ENCODE results near the gene TXN2.

TXN2 gene

GRCh38 chr22:36475341-36475740 is 6.1 kb downstream of the TXN2 start:
- no peak for TF ChIP-seq POLR2AphosphoS5 (IDR thresholded peaks at IDR 0.05; ENCODE audit: low read depth, low read length)
- TF ChIP-seq REST (IDR thresholded peaks at IDR 0.05; ENCODE audit: insufficient read depth in 1 of 2, low read depth in 2 of 2, low read length in 2 of 2), result no peak
- TF ChIP-seq FOXP2 (optimal IDR thresholded peaks at IDR 0.05; ENCODE audit: borderline replicate concordance, extremely low read depth, extremely low read length, insufficient read depth), result no peak
- TF ChIP-seq TAF1 (IDR thresholded peaks at IDR 0.05; ENCODE audit: borderline replicate concordance, insufficient read depth, low read length), result no peak
- no peak for TF ChIP-seq SIN3A (IDR thresholded peaks at IDR 0.05; ENCODE audit: borderline replicate concordance, insufficient read depth, low read length)

GRCh38 chr22:36472689-36473088 is 8.8 kb downstream of the TXN2 start:
- TF ChIP-seq SIN3A (IDR thresholded peaks at IDR 0.05; ENCODE audit: borderline replicate concordance, insufficient read depth, low read length) (no peak), POLR2AphosphoS5 (IDR thresholded peaks at IDR 0.05; ENCODE audit: low read depth, low read length) (no peak), TAF1 (IDR thresholded peaks at IDR 0.05; ENCODE audit: borderline replicate concordance, insufficient read depth, low read length) (no peak), FOXP2 (optimal IDR thresholded peaks at IDR 0.05; ENCODE audit: borderline replicate concordance, extremely low read depth, extremely low read length, insufficient read depth) (no peak), REST (IDR thresholded peaks at IDR 0.05; ENCODE audit: insufficient read depth in 1 of 2, low read depth in 2 of 2, low read length in 2 of 2) (no peak)

GRCh38 chr22:36471341-36471821 is 10.1 kb downstream of the TXN2 start:
- no peak for TF ChIP-seq FOXP2 (optimal IDR thresholded peaks at IDR 0.05; ENCODE audit: borderline replicate concordance, extremely low read depth, extremely low read length, insufficient read depth)
- TF ChIP-seq TAF1 (IDR thresholded peaks at IDR 0.05; ENCODE audit: borderline replicate concordance, insufficient read depth, low read length), result no peak
- no peak for TF ChIP-seq REST (IDR thresholded peaks at IDR 0.05; ENCODE audit: insufficient read depth in 1 of 2, low read depth in 2 of 2, low read length in 2 of 2)
- TF ChIP-seq SIN3A (IDR thresholded peaks at IDR 0.05; ENCODE audit: borderline replicate concordance, insufficient read depth, low read length), result no peak
- TF ChIP-seq POLR2AphosphoS5 (IDR thresholded peaks at IDR 0.05; ENCODE audit: low read depth, low read length), result no peak

- TF ChIP-seq TAF1 (IDR thresholded peaks at IDR 0.05; ENCODE audit: borderline replicate concordance, insufficient read depth, low read length) (no peak), REST (IDR thresholded peaks at IDR 0.05; ENCODE audit: insufficient read depth in 1 of 2, low read depth in 2 of 2, low read length in 2 of 2) (no peak), SIN3A (IDR thresholded peaks at IDR 0.05; ENCODE audit: borderline replicate concordance, insufficient read depth, low read length) (no peak), POLR2AphosphoS5 (IDR thresholded peaks at IDR 0.05; ENCODE audit: low read depth, low read length) (no peak), FOXP2 (optimal IDR thresholded peaks at IDR 0.05; ENCODE audit: borderline replicate concordance, extremely low read depth, extremely low read length, insufficient read depth) (no peak)
Measured at GRCh38 chr22:36470994-36471331, 10.5 kb downstream of the TXN2 start.
